ENCODE data around the gene SLC39A8. TPM values are rescaled to one million over a fixed set of nuclear protein-coding genes. Genes with fewer than 3 reads are reported as not detected.

The SLC39A8 gene
- total RNA-seq, 4 donors from 2014 or later, result 4.4 to 27.0 (median 7.9) TPM

DNA sequence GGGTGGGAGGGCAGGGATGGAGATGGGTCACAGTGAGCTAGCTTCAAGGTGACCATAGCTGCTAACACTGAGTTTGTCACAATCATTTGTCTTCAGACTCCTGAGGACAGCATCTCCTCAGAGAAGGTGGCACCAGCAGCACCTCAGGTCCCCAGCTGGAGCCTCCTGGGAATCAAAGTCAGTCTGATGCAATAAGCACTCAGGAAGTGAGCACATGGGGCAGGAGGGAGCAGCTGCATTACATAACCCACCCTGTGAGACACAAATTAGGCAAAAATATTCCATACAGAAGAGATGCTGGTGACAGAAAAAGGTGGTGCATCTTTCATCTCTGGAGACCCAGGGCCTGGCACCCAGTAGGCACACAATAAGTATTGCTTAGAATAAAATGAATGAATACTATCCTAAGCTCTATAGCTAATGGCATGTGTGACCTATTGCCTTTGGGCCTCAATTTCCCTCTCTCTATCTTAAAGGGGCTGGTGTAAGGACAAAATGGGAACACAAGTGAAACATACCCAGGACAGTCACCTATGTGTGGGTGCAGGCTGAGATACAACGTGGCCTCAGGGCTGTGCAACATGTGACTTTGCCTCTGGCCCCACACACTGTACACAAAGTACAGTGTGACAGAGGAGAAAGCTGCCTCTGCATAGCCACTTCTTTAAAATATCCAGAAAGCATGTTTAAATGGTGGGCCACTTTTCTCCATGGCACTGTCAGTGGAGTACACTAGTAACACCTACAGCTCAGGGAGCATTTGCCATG, 37.1 kb downstream of the SLC39A8 start:
- Histone ChIP-seq H3K4me1 (no peaks in the 10 kb centered on the region), H3K4me3 (no peak overlapping the region), H3K27ac (no peak overlapping the region), H3K36me3 (no peaks in the 10 kb centered on the region), H3K9me3 (no peaks in the 10 kb centered on the region), H3K27me3 (no peaks in the 10 kb centered on the region)
- DNase-seq (ENCODE audit: low spot score in 2 of 2), result no peak
- TF ChIP-seq, protein P1, sequence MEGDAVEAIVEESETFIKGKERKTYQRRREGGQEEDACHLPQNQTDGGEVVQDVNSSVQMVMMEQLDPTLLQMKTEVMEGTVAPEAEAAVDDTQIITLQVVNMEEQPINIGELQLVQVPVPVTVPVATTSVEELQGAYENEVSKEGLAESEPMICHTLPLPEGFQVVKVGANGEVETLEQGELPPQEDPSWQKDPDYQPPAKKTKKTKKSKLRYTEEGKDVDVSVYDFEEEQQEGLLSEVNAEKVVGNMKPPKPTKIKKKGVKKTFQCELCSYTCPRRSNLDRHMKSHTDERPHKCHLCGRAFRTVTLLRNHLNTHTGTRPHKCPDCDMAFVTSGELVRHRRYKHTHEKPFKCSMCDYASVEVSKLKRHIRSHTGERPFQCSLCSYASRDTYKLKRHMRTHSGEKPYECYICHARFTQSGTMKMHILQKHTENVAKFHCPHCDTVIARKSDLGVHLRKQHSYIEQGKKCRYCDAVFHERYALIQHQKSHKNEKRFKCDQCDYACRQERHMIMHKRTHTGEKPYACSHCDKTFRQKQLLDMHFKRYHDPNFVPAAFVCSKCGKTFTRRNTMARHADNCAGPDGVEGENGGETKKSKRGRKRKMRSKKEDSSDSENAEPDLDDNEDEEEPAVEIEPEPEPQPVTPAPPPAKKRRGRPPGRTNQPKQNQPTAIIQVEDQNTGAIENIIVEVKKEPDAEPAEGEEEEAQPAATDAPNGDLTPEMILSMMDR (IDR thresholded peaks at IDR 0.05), result no peak
- TF ChIP-seq EP300 (IDR thresholded peaks at IDR 0.05), result no peak
- TF ChIP-seq POLR2A (IDR thresholded peaks at IDR 0.05), result no peak
- WGBS, 2 donors, result 44 to 68% methylated on average over 1 of the region's 1 CpG

DNA sequence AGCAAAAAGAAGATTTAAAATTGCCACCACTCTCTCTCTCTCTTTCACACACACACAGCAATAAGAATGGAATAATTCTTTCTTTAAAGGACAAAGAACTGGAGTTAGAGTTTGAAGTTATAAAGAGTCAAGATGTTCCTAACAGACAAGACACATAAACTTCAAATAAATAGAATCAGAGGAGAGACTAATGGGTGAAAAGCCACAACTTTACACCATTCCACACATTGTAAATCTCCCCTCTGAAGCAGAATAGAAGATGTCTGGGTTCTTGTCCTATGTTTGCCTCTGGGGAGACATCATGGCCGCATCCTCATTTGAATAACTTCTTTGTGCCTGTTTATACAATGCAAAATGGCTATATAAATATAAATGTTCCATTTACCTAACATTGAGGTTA, 39.6 kb downstream of the SLC39A8 start:
- Histone ChIP-seq H3K27me3 (no peaks in the 10 kb centered on the region), H3K4me1 (no peaks in the 10 kb centered on the region), H3K27ac (no peak overlapping the region), H3K4me3 (no peak overlapping the region), H3K36me3 (no peaks in the 10 kb centered on the region), H3K9me3 (no peaks in the 10 kb centered on the region)
- no peak for DNase-seq (ENCODE audit: low spot score in 2 of 2)
- 50 to 56% methylated on average over 1 of the region's 1 CpG for WGBS, 2 donors
- TF ChIP-seq, protein P1 (IDR thresholded peaks at IDR 0.05), result no peak
- TF ChIP-seq POLR2A (IDR thresholded peaks at IDR 0.05) (no peak), EP300 (IDR thresholded peaks at IDR 0.05) (no peak)

DNA sequence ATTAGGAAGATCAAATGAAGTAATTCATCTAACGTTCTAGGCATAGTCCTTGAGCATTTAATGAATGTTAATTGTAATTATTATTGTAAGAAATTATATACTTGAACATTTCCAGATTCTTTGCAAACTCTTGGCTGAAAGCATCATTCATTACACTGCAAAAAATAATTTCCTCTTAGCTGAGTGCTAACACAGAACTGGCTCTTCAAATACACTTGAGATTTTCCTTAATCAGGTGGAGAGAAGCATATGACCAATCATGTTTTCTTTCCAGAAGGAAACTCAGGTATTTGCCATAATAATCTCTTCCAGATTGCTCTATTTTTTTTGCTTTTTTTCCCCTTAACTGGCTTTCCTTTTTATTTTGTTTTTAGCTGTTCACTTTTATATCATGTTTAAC, 42.5 kb downstream of the SLC39A8 start:
- Histone ChIP-seq H3K27ac (no peak overlapping the region), H3K4me3 (no peak overlapping the region), H3K36me3 (no peaks in the 10 kb centered on the region), H3K27me3 (no peaks in the 10 kb centered on the region), H3K4me1 (no peaks in the 10 kb centered on the region), H3K9me3 (no peaks in the 10 kb centered on the region)
- DNase-seq (ENCODE audit: low spot score in 2 of 2), result no peak
- TF ChIP-seq, protein P1 (IDR thresholded peaks at IDR 0.05), result no peak
- TF ChIP-seq EP300 (IDR thresholded peaks at IDR 0.05) (no peak), POLR2A (IDR thresholded peaks at IDR 0.05) (no peak)
- WGBS, 2 donors, result 20 to 38% methylated on average over 1 of the region's 1 CpG

DNA sequence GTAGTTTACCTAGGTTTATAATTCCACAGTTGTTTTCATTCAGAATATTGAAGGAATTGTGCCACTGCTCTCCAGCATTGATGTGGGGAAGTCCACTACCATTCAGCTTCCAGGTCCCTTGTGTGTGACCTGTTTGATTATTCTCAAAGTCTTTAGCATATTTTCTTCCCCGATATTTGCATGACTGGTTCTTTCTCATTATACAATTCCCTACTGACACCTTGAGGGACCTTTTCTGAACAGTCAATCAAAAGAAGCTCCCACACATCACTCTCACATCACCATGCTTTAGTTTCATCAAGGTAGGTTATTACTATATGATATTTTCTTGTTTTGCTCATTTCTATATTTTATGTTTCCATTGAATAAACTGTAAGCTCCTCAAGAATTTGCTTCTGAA, 44.1 kb downstream of the SLC39A8 start:
- Histone ChIP-seq H3K36me3 (no peaks in the 10 kb centered on the region), H3K4me1 (no peaks in the 10 kb centered on the region), H3K27me3 (no peaks in the 10 kb centered on the region), H3K27ac (no peak overlapping the region), H3K9me3 (no peaks in the 10 kb centered on the region), H3K4me3 (no peak overlapping the region)
- WGBS, 2 donors, result 70 to 80% methylated on average over 1 of the region's 1 CpG
- TF ChIP-seq, protein P1 (IDR thresholded peaks at IDR 0.05), result no peak
- no peak for TF ChIP-seq POLR2A (IDR thresholded peaks at IDR 0.05)
- no peak for DNase-seq (ENCODE audit: low spot score in 2 of 2)

DNA sequence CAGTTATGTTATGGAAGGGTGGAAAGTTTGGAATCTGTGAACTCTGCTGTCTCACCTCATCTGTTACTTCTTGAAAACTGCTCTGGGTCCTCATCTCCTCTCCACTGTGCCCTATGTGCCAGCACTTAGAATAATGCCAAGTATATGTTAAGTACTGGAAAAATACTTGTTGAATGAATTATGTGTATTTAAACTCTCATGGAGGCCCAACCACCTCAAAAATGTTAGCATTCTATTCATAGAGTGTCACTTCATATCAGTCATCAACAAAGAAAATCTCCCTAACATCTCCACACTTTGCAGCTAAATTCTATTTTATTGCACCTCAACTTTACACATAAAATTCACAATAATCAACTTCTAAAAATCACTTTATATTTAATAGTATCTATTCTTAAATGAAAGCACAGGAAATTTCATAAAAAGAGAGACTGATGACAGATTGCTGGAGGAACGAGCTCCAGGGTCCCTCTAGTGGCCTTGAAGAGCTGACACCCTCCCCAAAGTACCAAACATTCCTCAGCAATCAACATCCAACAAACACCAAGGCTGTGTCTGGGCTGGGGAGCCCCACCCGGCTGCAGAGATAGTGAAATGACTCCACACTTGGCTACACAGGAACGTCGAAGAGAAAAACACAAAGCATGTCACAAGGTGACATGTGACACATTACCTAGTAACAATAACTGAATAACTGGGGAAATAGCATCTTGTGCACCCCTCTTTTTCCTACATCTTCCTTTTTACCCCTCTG, 45.8 kb downstream of the SLC39A8 start:
- Histone ChIP-seq H3K4me3 (no peak overlapping the region), H3K36me3 (no peaks in the 10 kb centered on the region), H3K4me1 (no peaks in the 10 kb centered on the region), H3K27me3 (no peaks in the 10 kb centered on the region), H3K9me3 (no peaks in the 10 kb centered on the region), H3K27ac (no peak overlapping the region)
- TF ChIP-seq, protein P1 (IDR thresholded peaks at IDR 0.05), result peak in 3 of 5 experiments; percentile 37 to 59 (median 39)
- no peak for TF ChIP-seq EP300 (IDR thresholded peaks at IDR 0.05)
- WGBS, 2 donors, result 8 to 14% methylated on average over 4 of the region's 4 CpGs
- no peak for DNase-seq (ENCODE audit: low spot score in 2 of 2)

All from tibial nerve (tissue), 4 donors.